PC-3 (cell line): ENCODE measurements around the gene KCNQ1.

Experiments
- EZH2phosphoT487 ChIP-seq: fragments of 300-600 bp; sonication (generic); IDR thresholded peaks from 2 replicates; pipeline ENCODE4 v1.6.1; 2018; ENCODE audit warnings: mild to moderate bottlenecking, antibody characterized with exemption, low read length, borderline replicate concordance
- TF ChIP-seq, protein P1 (sequence below): fragments of 300-600 bp; sonication (generic); conservative IDR thresholded peaks from 2 replicates; pipeline ENCODE4 v1.5.1; 2017; ENCODE audit warnings: antibody characterized with exemption, low read depth, mild to moderate bottlenecking, low read length

DNA sequence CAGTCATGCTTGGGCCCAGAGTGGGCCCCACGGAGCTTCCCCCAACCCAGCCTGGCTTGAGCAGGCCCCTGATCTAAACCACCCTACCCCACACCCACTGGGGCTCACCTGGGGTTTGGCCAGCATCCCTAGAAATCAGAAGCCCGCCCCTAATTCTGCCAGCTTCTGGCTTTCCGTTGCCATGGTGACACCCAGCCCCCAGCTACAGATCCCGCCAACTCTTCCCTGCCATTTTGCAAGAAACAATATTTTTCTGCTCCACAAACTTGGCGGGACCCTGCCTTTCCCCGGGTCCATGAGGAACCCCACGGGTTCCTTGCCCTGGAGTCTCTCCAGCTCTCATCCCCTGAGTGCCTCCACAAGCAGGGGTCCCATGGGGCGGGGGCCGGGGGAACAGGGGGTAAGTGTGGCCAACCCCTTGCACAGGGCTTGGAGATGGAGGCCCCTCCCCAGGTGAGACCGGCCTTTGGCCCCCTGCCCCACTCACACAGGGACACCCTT is 350.7 kb downstream of the KCNQ1 start:
- TF ChIP-seq, protein P1, sequence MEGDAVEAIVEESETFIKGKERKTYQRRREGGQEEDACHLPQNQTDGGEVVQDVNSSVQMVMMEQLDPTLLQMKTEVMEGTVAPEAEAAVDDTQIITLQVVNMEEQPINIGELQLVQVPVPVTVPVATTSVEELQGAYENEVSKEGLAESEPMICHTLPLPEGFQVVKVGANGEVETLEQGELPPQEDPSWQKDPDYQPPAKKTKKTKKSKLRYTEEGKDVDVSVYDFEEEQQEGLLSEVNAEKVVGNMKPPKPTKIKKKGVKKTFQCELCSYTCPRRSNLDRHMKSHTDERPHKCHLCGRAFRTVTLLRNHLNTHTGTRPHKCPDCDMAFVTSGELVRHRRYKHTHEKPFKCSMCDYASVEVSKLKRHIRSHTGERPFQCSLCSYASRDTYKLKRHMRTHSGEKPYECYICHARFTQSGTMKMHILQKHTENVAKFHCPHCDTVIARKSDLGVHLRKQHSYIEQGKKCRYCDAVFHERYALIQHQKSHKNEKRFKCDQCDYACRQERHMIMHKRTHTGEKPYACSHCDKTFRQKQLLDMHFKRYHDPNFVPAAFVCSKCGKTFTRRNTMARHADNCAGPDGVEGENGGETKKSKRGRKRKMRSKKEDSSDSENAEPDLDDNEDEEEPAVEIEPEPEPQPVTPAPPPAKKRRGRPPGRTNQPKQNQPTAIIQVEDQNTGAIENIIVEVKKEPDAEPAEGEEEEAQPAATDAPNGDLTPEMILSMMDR: no peak
- no peak for TF ChIP-seq EZH2phosphoT487
